Measurements from ENCODE around the gene LRRN4.

- TF ChIP-seq SMAD2 (IDR thresholded peaks at IDR 0.05; ENCODE audit: low read depth, low read length): no peak
- TF ChIP-seq ZNF347 (CRISPR knock-in tag; IDR thresholded peaks at IDR 0.05; ENCODE audit: low read depth): no peak
- TF ChIP-seq ZNF586 (CRISPR knock-in tag; conservative IDR thresholded peaks at IDR 0.05): no peak
- no peak for TF ChIP-seq RAD51 (IDR thresholded peaks at IDR 0.05; ENCODE audit: borderline replicate concordance, low read depth)
- TF ChIP-seq POLR2AphosphoS5 (IDR thresholded peaks at IDR 0.05; ENCODE audit: control insufficient read depth, insufficient read depth, low read depth, low read length): no peak
- no peak for TF ChIP-seq CTCF (IDR thresholded peaks at IDR 0.05 in 2 of 3, conservative IDR thresholded peaks at IDR 0.05 in 1 of 3; ENCODE audit: insufficient read depth in 2 of 3, low read depth in 1 of 3, low read length in 3 of 3)
- no peak for TF ChIP-seq KDM1A (IDR thresholded peaks at IDR 0.05)
- TF ChIP-seq MYC (IDR thresholded peaks at IDR 0.05; ENCODE audit: low read depth, low read length): no peak
- TF ChIP-seq MYC (CRISPR knock-in tag; IDR thresholded peaks at IDR 0.05; ENCODE audit: borderline replicate concordance, low read depth): no peak
Observed at GRCh38 chr20:6044115-6044514, 9.7 kb downstream of the LRRN4 start.
